Parathyroid adenoma (tissue), 2 donors: ENCODE measurements around the gene GCK.

ENCODE experiments used
- H2AFZ ChIP-seq: fragments of 300-600 bp; sonication (generic); one replicate; pipeline ENCODE4 v1.7.0; 2017; ENCODE audit warnings: antibody characterized with exemption, mild to moderate bottlenecking
- H3K27ac ChIP-seq: fragments of 300-600 bp; sonication (generic); one replicate; pipeline ENCODE4 v1.7.0; 2017
- H3K27me3 ChIP-seq: fragments of 300-600 bp; sonication (generic); one replicate; pipeline ENCODE4 v1.7.0; 2017; ENCODE audit warnings: low read length; ENCODE audit not compliant: control insufficient read depth, insufficient read depth
- H3K36me3 ChIP-seq: fragments of 300-600 bp; sonication (generic); one replicate; pipeline ENCODE4 v1.7.0; 2017; ENCODE audit warnings: low read length; ENCODE audit not compliant: control insufficient read depth, insufficient read depth
- H3K4me1 ChIP-seq: fragments of 300-600 bp; sonication (generic); one replicate; pipeline ENCODE4 v1.7.0; 2017; ENCODE audit warnings: control low read depth
- H3K4me2 ChIP-seq: fragments of 300-600 bp; sonication (generic); one replicate; pipeline ENCODE4 v1.7.0; 2017; ENCODE audit warnings: low read length
- H3K4me3 ChIP-seq: fragments of 300-600 bp; sonication (generic); one replicate; pipeline ENCODE4 v1.7.0; 2017; ENCODE audit warnings: low read depth, low read length
- H3K79me2 ChIP-seq: fragments of 300-600 bp; sonication (generic); one replicate; pipeline ENCODE4 v1.7.0; 2017; ENCODE audit warnings: control low read depth
- H3K9ac ChIP-seq: fragments of 300-600 bp; sonication (generic); one replicate; pipeline ENCODE4 v1.7.0; 2017; ENCODE audit warnings: mild to moderate bottlenecking
- H3K9me3 ChIP-seq: fragments of 300-600 bp; sonication (generic); one replicate; pipeline ENCODE4 v1.7.0; 2017; ENCODE audit warnings: low read length; ENCODE audit not compliant: control insufficient read depth
- CTCF ChIP-seq: fragments of 300-600 bp; sonication (generic); IDR thresholded peaks from one replicate; pipeline ENCODE4 v1.7.0; 2017; ENCODE audit warnings: antibody characterized with exemption, mild to moderate bottlenecking
- donor health status: primary hyperparathyroidism.

Gene GCK

GRCh38 chr7:44213877-44214388 is 24.7 kb upstream of the GCK start:
- Histone ChIP-seq H2AFZ (no peak overlapping the region), H3K9me3 (no peaks in the 10 kb centered on the region), H3K36me3 (no peaks in the 10 kb centered on the region), H3K4me3 (no peak overlapping the region), H3K4me2 (no peak overlapping the region), H3K79me2 (peaks cover 1% of the 10 kb centered on the region), H3K9ac (no peak overlapping the region), H3K27ac (no peak overlapping the region), H3K27me3 (no peaks in the 10 kb centered on the region), H3K4me1 (peaks cover 4% of the 10 kb centered on the region)
- no peak for TF ChIP-seq CTCF

- H3K79me2 ChIP-seq: peaks cover 3% of the 10 kb centered on the region
- H3K9ac ChIP-seq: no peak overlapping the region
- H3K4me2 ChIP-seq: no peak overlapping the region
- no peak overlapping the region for H3K4me3 ChIP-seq
- peaks cover 4% of the 10 kb centered on the region for H3K4me1 ChIP-seq
- no peaks in the 10 kb centered on the region for H3K27me3 ChIP-seq
- H3K9me3 ChIP-seq: no peaks in the 10 kb centered on the region
- no peak overlapping the region for H2AFZ ChIP-seq
- TF ChIP-seq CTCF: no peak
- no peak overlapping the region for H3K27ac ChIP-seq
- H3K36me3 ChIP-seq: no peaks in the 10 kb centered on the region
Observed at GRCh38 chr7:44213206-44213876, 24.1 kb upstream of the GCK start.

- H3K9ac ChIP-seq: no peak overlapping the region
- H3K9me3 ChIP-seq: no peaks in the 10 kb centered on the region
- no peak for TF ChIP-seq CTCF
- no peaks in the 10 kb centered on the region for H3K36me3 ChIP-seq
- H3K27ac ChIP-seq: no peak overlapping the region
- H2AFZ ChIP-seq: no peak overlapping the region
- H3K27me3 ChIP-seq: no peaks in the 10 kb centered on the region
- H3K4me1 ChIP-seq: peaks cover 4% of the 10 kb centered on the region
- H3K4me2 ChIP-seq: no peak overlapping the region
- no peak overlapping the region for H3K4me3 ChIP-seq
- peaks cover 3% of the 10 kb centered on the region for H3K79me2 ChIP-seq
Observed at GRCh38 chr7:44212581-44213184, 23.4 kb upstream of the GCK start.

GRCh38 chr7:44212018-44212417 is 22.8 kb upstream of the GCK start:
- H3K27me3 ChIP-seq: no peaks in the 10 kb centered on the region
- no peak overlapping the region for H2AFZ ChIP-seq
- H3K4me3 ChIP-seq: no peak overlapping the region
- TF ChIP-seq CTCF: no peak
- H3K9me3 ChIP-seq: no peaks in the 10 kb centered on the region
- peaks cover 4% of the 10 kb centered on the region for H3K4me1 ChIP-seq
- H3K9ac ChIP-seq: no peak overlapping the region
- peaks cover 3% of the 10 kb centered on the region for H3K79me2 ChIP-seq
- no peak overlapping the region for H3K27ac ChIP-seq
- H3K36me3 ChIP-seq: no peaks in the 10 kb centered on the region
- no peak overlapping the region for H3K4me2 ChIP-seq
